SK-N-SH (cell line): ENCODE measurements around the gene OR2A14. TPM values are rescaled to one million over a fixed set of nuclear protein-coding genes. Genes with fewer than 3 reads are reported as not detected.
"Not testable (repeated sequence)": the region's sequence is repeated elsewhere in the genome, so short reads cannot be mapped to it uniquely, and the experiment has no call there.

Experiments used
- CTCF ChIA-PET: fragments of 300-600, 350-600 bp; formaldehyde crosslinking; extraction: SDS; loops from one replicate; lab custom pipeline; 2021; lab: Yijun Ruan, JAX
- POLR2A ChIA-PET: fragments of 350-600 bp; sonication (Branson Sonifier 250); formaldehyde crosslinking; extraction: SDS; loops from one replicate; lab custom pipeline; 2020; ENCODE audit warnings: antibody characterized with exemption, inconsistent platforms; lab: Yijun Ruan, JAX
- DNase-seq: peaks from one replicate; pipeline ENCODE4 v3.0.0; 2012
- H2AFZ ChIP-seq: fragments of 200-600 bp; sonication (generic); 2 replicates; pipeline ENCODE4 v1.8.1; 2016; ENCODE audit warnings: antibody characterized with exemption, mild to moderate bottlenecking, low read depth
- H3F3A ChIP-seq: fragments of 200-600 bp; sonication (generic); replicated peaks from 2 replicates; pipeline ENCODE3; 2016; ENCODE audit warnings: antibody characterized with exemption, mild to moderate bottlenecking; ENCODE audit not compliant: insufficient read depth
- H3K27ac ChIP-seq, 2 experiments: fragments of 200-500 bp in 1 of 2; fragments of 200-600 bp in 1 of 2; sonication (Bioruptor generic) in 1 of 2; sonication (generic), shearing (Covaris generic) in 1 of 2; 2 replicates each; pipeline versions ENCODE4 v1.5.1 to v1.6.1; 2014 to 2016; ENCODE audit warnings: low read depth in 2 of 2, inconsistent platforms in 1 of 2, low read length in 1 of 2, mild to moderate bottlenecking in 1 of 2, mixed read lengths in 1 of 2
- H3K27me3 ChIP-seq: fragments of 200-600 bp; sonication (generic), shearing (Covaris generic); 2 replicates; pipeline ENCODE4 v1.6.1; 2016; ENCODE audit warnings: mixed run types; ENCODE audit not compliant: insufficient read depth
- H3K36me3 ChIP-seq, 2 experiments: fragments of 200-500 bp in 1 of 2; fragments of 200-600 bp in 1 of 2; sonication (Bioruptor generic) in 1 of 2; sonication (generic) in 1 of 2; replicated peaks in 1 of 2; 2 replicates each; pipeline versions ENCODE3 to v1.5.1; 2014 to 2016; ENCODE audit warnings: low read length in 1 of 2, mild to moderate bottlenecking in 1 of 2; ENCODE audit not compliant: insufficient read depth in 2 of 2, control insufficient read depth in 1 of 2
- H3K4me1 ChIP-seq, 2 experiments: fragments of 200-500 bp in 1 of 2; fragments of 200-600 bp in 1 of 2; sonication (Bioruptor generic) in 1 of 2; sonication (generic), shearing (Covaris generic) in 1 of 2; 2 replicates each; pipeline versions ENCODE4 v1.5.1 to v1.6.1; 2014 to 2016; ENCODE audit warnings: low read depth in 1 of 2, low read length in 1 of 2, mixed run types in 1 of 2; ENCODE audit not compliant: insufficient read depth in 2 of 2, control insufficient read depth in 1 of 2
- H3K4me2 ChIP-seq: fragments of 200-600 bp; sonication (generic), shearing (Covaris generic); 2 replicates; pipeline ENCODE4 v1.6.1; 2017; ENCODE audit warnings: mixed run types
- H3K4me3 ChIP-seq, 2 experiments: fragments of 200-500 bp in 1 of 2; fragments of 200-600 bp in 1 of 2; sonication (Bioruptor generic) in 1 of 2; sonication (generic), shearing (Covaris generic) in 1 of 2; 2 replicates each; pipeline versions ENCODE4 v1.5.1 to v1.8.1; 2014 to 2016; ENCODE audit warnings: low read depth in 2 of 2, inconsistent platforms in 1 of 2, low read length in 1 of 2, mild to moderate bottlenecking in 1 of 2, mixed read lengths in 1 of 2, moderate library complexity in 1 of 2
- H3K79me2 ChIP-seq: fragments of 200-600 bp; sonication (generic); 2 replicates; pipeline ENCODE4 v1.8.1; 2017; ENCODE audit warnings: mild to moderate bottlenecking; ENCODE audit not compliant: insufficient read depth
- H3K9ac ChIP-seq: fragments of 200-600 bp; sonication (generic); 2 replicates; pipeline ENCODE4 v1.6.1; 2017; ENCODE audit warnings: mixed run types
- H3K9me2 ChIP-seq: fragments of 200-600 bp; sonication (generic); 2 replicates; pipeline ENCODE4 v1.6.1; 2017; ENCODE audit warnings: mixed run types
- H3K9me3 ChIP-seq: fragments of 200-600 bp; sonication (generic); 2 replicates; pipeline ENCODE4 v1.6.1; 2017; ENCODE audit warnings: mixed run types, mild to moderate bottlenecking, moderate library complexity
- H4K20me1 ChIP-seq: fragments of 200-600 bp; sonication (generic); 2 replicates; pipeline ENCODE4 v1.6.1; 2017; ENCODE audit warnings: mild to moderate bottlenecking, mixed run types; ENCODE audit not compliant: insufficient read depth
- CHD2 ChIP-seq: fragments of 150-350 bp; IDR thresholded peaks from 2 replicates; pipeline ENCODE4 v1.6.1; 2018; ENCODE audit warnings: low read length; ENCODE audit not compliant: partially characterized antibody
- CTCF ChIP-seq: fragments of 200-600 bp; sonication (generic); IDR thresholded peaks from 2 replicates; pipeline ENCODE4 v1.6.1; 2017; ENCODE audit warnings: antibody characterized with exemption, mild to moderate bottlenecking, moderate library complexity
- EP300 ChIP-seq, 2 experiments: IDR thresholded peaks; 2 replicates each; pipeline versions ENCODE4 v1.4.0 to v1.6.1; 2012; ENCODE audit warnings: borderline replicate concordance in 1 of 2, low read depth in 1 of 2, low read length in 1 of 2
- FOSL2 ChIP-seq: IDR thresholded peaks from 2 replicates; pipeline ENCODE4 v1.4.0; 2012; ENCODE audit warnings: low read depth, mild to moderate bottlenecking, moderate library complexity, borderline replicate concordance
- FOXJ3 ChIP-seq: sonication (generic); formaldehyde crosslinking; IDR thresholded peaks from 2 replicates; pipeline ENCODE4 v1.5.1; 2020; ENCODE audit warnings: mild to moderate bottlenecking, missing genetic modification reagents
- FOXM1 ChIP-seq: IDR thresholded peaks from 2 replicates; pipeline ENCODE4 v1.4.0; 2012; ENCODE audit warnings: low read depth, mild to moderate bottlenecking
- IRF3 ChIP-seq: fragments of 150-350 bp; IDR thresholded peaks from 2 replicates; pipeline ENCODE4 v1.6.1; 2016; ENCODE audit warnings: mild to moderate bottlenecking, low read depth, low read length
- MAX ChIP-seq: IDR thresholded peaks from 2 replicates; pipeline ENCODE4 v1.4.0; 2012; ENCODE audit warnings: low read depth
- MEF2A ChIP-seq: IDR thresholded peaks from 2 replicates; pipeline ENCODE4 v1.4.0; 2012; ENCODE audit warnings: low read depth, borderline replicate concordance
- MXI1 ChIP-seq: IDR thresholded peaks from 2 replicates; pipeline ENCODE4 v1.6.1; 2012; ENCODE audit warnings: mild to moderate bottlenecking, low read depth, low read length, improper control_type of control experiment
- RAD21 ChIP-seq: IDR thresholded peaks from 2 replicates; pipeline ENCODE4 v1.6.1; 2012; ENCODE audit warnings: mild to moderate bottlenecking, low read length
- RCOR1 ChIP-seq: fragments of 150-350 bp; IDR thresholded peaks from 2 replicates; pipeline ENCODE4 v1.6.1; 2017; ENCODE audit warnings: antibody characterized with exemption, low read length
- RXRA ChIP-seq: IDR thresholded peaks from 2 replicates; pipeline ENCODE4 v1.4.0; 2012; ENCODE audit warnings: low read depth, mild to moderate bottlenecking, borderline replicate concordance
- SIN3A ChIP-seq: IDR thresholded peaks from 2 replicates; pipeline ENCODE4 v1.6.1; 2012; ENCODE audit warnings: low read depth, mild to moderate bottlenecking, low read length, moderate library complexity, borderline replicate concordance
- SMC3 ChIP-seq: IDR thresholded peaks from 2 replicates; pipeline ENCODE4 v1.6.1; 2012; ENCODE audit warnings: low read depth, low read length, improper control_type of control experiment
- USF1 ChIP-seq: IDR thresholded peaks from 2 replicates; pipeline ENCODE4 v1.4.0; 2012; ENCODE audit warnings: low read depth, borderline replicate concordance
- USF2 ChIP-seq: fragments of 150-350 bp; IDR thresholded peaks from 2 replicates; pipeline ENCODE4 v1.6.1; 2017; ENCODE audit warnings: antibody characterized with exemption, low read length, low read depth, borderline replicate concordance
- WGBS: methylation state at CpG from one replicate; pipeline ENCODE4 v1.1.6; 2017; ENCODE audit warnings: low lambda C conversion rate; 5-methylcytosine and 5-hydroxymethylcytosine counted together
- polyA plus RNA-seq, 3 experiments: library from polyadenylated mRNA; depleted of rRNA; stranded (reverse); fragments of >200 nt; gene quantifications; 2 replicates each; pipeline ENCODE4 v1.2.3, GENCODE V29; 2012

The OR2A14 gene
- polyA plus RNA-seq, 1 of the 3 experiments (the other 2 are of a cell fraction) = not detected

- Histone ChIP-seq H2AFZ (no peak overlapping the region), H4K20me1 (no peaks in the 10 kb centered on the region), H3K27me3 (peaks cover 11% of the 10 kb centered on the region; the same call in 1 of the 2 replicates), H3K4me1 (no peaks in the 10 kb centered on the region; a peak in 1 of 4 replicates), H3K9me2 (no peaks in the 10 kb centered on the region)
- POLR2A ChIA-PET = no interaction called here
- TF ChIP-seq FOXJ3 (CRISPR knock-in tag) (no peak), IRF3 (no peak), USF2 (peak; percentile 71; the same call in 1 of the 2 replicates), FOXM1 (no peak), RAD21 (peak; percentile 94), MEF2A (no peak), FOSL2 (no peak), RXRA (no peak), CTCF (peak; percentile 99), MXI1 (no peak), SMC3 (peak; percentile 87), EP300 (IDR thresholded peaks at IDR 0.05; ENCODE audit: borderline replicate concordance in 1 of 2, low read depth in 1 of 2, low read length in 1 of 2) (no peak), USF1 (peak; percentile 89), RCOR1 (peak; percentile 53; the same call in 1 of the 2 replicates), CHD2 (peak; percentile 27), SIN3A (no peak), MAX (peak; percentile 59)
- TF ChIP-seq, all 33 proteins: peak for 8
- Histone ChIP-seq H3K4me2 (no peak overlapping the region), H3K36me3 (no peaks in the 10 kb centered on the region), H3K79me2 (no peaks in the 10 kb centered on the region), H3K27ac (no peak overlapping the region), H3K9me3 (no peaks in the 10 kb centered on the region), H3K9ac (no peak overlapping the region), H3F3A (no peaks in the 10 kb centered on the region), H3K4me3 (peak overlapping the region in 1 of 2 experiments; percentile 29; a peak in 1 of 4 replicates)
- DNase-seq = peak; percentile 83
- under 1% methylated on average over 6 of the region's 6 CpGs for WGBS
- CTCF ChIA-PET = interaction anchor here (0.6 to 1.6 kb wide), 31 partner anchors 8 to 744 kb away, joined by 3 to 13 read pairs (median 4); no protein-coding TSS in a partner anchor
These were observed 4.8 kb downstream of the OR2A14 start for GRCh38 chr7:144127714-144128334.

GRCh38 chr7:144129601-144130000, 6.6 kb downstream of the OR2A14 start:
- H2AFZ ChIP-seq, POLR2A ChIA-PET, H3K27ac ChIP-seq, H3K9ac ChIP-seq, H3K36me3 ChIP-seq, H3K79me2 ChIP-seq, H3K9me2 ChIP-seq, DNase-seq, H3K4me3 ChIP-seq, H4K20me1 ChIP-seq, H3F3A ChIP-seq, H3K4me2 ChIP-seq, H3K9me3 ChIP-seq, CTCF ChIA-PET, H3K4me1 ChIP-seq: not testable (repeated sequence)
- WGBS = 4% methylated on average over 9 of the region's 9 CpGs
- peaks cover 11% of the 10 kb centered on the region; the same call in 1 of the 2 replicates for H3K27me3 ChIP-seq
